Breast epithelium (tissue), 3 donors: ENCODE results near the gene TIMM22.

Source experiments
- POLR2A ChIP-seq: fragments of 450-650 bp; IDR thresholded peaks from one replicate; pipeline ENCODE4 v1.6.1; 2016; ENCODE audit warnings: antibody characterized with exemption, mild to moderate bottlenecking, moderate library complexity
- POLR2AphosphoS5 ChIP-seq, 3 donors: sonication (generic); formaldehyde crosslinking; IDR thresholded peaks; one replicate each; pipeline ENCODE4 v1.6.1; 2017; ENCODE audit warnings: antibody characterized with exemption in 3 of 3
- TF ChIP-seq, protein P1 (sequence below), 3 donors: fragments of 450-650 bp; IDR thresholded peaks; one replicate each; pipeline ENCODE4 v1.5.1; 2016 to 2017; ENCODE audit warnings: antibody characterized with exemption in 3 of 3, mild to moderate bottlenecking in 3 of 3, moderate library complexity in 3 of 3

DNA sequence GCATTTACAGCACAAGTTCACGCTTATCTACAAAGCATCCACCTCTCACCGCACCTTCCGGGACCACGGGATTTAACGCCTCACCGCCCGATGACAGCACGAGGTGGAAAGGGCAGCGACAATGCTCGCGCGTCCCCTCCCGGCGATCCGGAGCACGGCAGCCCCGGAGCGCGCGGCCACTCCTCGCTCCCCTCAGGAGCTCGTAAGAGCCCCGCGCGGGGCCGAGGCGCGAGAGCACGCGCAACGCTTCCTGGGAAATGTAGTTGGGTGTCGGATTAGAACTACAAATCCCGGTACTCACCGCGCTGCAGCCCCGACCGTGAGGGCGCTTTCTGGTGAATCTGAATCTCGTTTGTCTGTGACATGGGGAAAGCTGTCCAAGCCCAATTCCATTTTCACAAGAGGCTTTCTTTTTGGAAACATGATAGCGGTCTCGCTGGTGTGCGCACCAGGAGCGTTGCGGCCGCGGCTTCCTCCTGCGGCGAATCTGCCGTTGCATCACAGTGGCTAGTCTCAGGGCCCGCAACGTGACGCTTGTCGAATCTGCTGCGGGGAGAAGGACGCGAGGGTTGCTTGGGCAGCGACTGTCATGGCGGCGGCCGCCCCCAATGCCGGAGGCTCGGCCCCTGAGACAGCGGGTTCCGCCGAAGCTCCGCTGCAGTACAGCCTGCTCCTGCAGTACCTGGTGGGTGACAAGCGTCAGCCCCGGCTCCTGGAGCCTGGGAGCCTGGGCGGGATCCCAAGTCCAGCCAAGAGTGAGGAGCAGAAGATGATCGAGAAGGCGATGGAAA is at the start of gene TIMM22:
- TF ChIP-seq, protein P1, sequence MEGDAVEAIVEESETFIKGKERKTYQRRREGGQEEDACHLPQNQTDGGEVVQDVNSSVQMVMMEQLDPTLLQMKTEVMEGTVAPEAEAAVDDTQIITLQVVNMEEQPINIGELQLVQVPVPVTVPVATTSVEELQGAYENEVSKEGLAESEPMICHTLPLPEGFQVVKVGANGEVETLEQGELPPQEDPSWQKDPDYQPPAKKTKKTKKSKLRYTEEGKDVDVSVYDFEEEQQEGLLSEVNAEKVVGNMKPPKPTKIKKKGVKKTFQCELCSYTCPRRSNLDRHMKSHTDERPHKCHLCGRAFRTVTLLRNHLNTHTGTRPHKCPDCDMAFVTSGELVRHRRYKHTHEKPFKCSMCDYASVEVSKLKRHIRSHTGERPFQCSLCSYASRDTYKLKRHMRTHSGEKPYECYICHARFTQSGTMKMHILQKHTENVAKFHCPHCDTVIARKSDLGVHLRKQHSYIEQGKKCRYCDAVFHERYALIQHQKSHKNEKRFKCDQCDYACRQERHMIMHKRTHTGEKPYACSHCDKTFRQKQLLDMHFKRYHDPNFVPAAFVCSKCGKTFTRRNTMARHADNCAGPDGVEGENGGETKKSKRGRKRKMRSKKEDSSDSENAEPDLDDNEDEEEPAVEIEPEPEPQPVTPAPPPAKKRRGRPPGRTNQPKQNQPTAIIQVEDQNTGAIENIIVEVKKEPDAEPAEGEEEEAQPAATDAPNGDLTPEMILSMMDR (IDR thresholded peaks at IDR 0.05): peak; percentile 77 to 95 (median 92)
- TF ChIP-seq POLR2A (no peak), POLR2AphosphoS5 (IDR thresholded peaks at IDR 0.05) (peak; percentile 71 to 91 (median 89))
